H9 (cell line): ENCODE results near the gene IL1R2. TPM values are rescaled to one million over a fixed set of nuclear protein-coding genes. Genes with fewer than 3 reads are reported as not detected.

Experiments used
- DNase-seq: peaks from one replicate; pipeline ENCODE4 v3.0.0-alpha.2; 2017
- H2AFZ ChIP-seq: one replicate; pipeline ENCODE4 v1.6.1; 2013; ENCODE audit warnings: mild to moderate bottlenecking, low read length, control low read depth, moderate library complexity
- H2AK5ac ChIP-seq: 2 replicates; pipeline ENCODE4 v1.6.1; 2013; ENCODE audit warnings: low read length, control low read depth, mixed read lengths; ENCODE audit not compliant: insufficient read length
- H2BK120ac ChIP-seq: one replicate; pipeline ENCODE4 v1.6.1; 2013; ENCODE audit warnings: low read depth, mild to moderate bottlenecking, low read length, control low read depth, inconsistent platforms; ENCODE audit not compliant: poor library complexity, severe bottlenecking
- H2BK12ac ChIP-seq: 2 replicates; pipeline ENCODE4 v1.6.1; 2013; ENCODE audit warnings: low read length, control low read depth, mixed read lengths, low read depth; ENCODE audit not compliant: insufficient read length
- H2BK15ac ChIP-seq: 2 replicates; pipeline ENCODE4 v1.6.1; 2013; ENCODE audit warnings: low read depth, low read length, control low read depth
- H2BK20ac ChIP-seq: one replicate; pipeline ENCODE4 v1.6.1; 2013; ENCODE audit warnings: low read depth, mild to moderate bottlenecking, low read length, control low read depth, inconsistent platforms; ENCODE audit not compliant: poor library complexity, severe bottlenecking
- H2BK5ac ChIP-seq: 2 replicates; pipeline ENCODE4 v1.6.1; 2013; ENCODE audit warnings: low read length, control low read depth, mixed read lengths; ENCODE audit not compliant: insufficient read length
- H3K14ac ChIP-seq: 2 replicates; pipeline ENCODE4 v1.6.1; 2013; ENCODE audit warnings: low read length, control low read depth; ENCODE audit not compliant: insufficient read depth
- H3K18ac ChIP-seq: 2 replicates; pipeline ENCODE4 v1.6.1; 2013; ENCODE audit warnings: low read depth, mild to moderate bottlenecking, mixed read lengths, low read length, control low read depth; ENCODE audit not compliant: insufficient read length
- H3K23ac ChIP-seq: 2 replicates; pipeline ENCODE4 v1.6.1; 2013; ENCODE audit warnings: low read length, control low read depth, mixed read lengths, low read depth; ENCODE audit not compliant: insufficient read length
- H3K23me2 ChIP-seq: 2 replicates; pipeline ENCODE4 v1.6.1; 2013; ENCODE audit warnings: low read depth, mild to moderate bottlenecking, mixed read lengths, low read length, control low read depth; ENCODE audit not compliant: insufficient read length, poor library complexity, severe bottlenecking
- H3K27ac ChIP-seq: 2 replicates; pipeline ENCODE4 v1.5.1; 2013; ENCODE audit warnings: low read length, control low read depth, mixed read lengths, low read depth; ENCODE audit not compliant: insufficient read length
- H3K27me3 ChIP-seq: 2 replicates; pipeline ENCODE4 v1.6.1; 2013; ENCODE audit warnings: low read length, control low read depth, inconsistent platforms; ENCODE audit not compliant: insufficient read depth
- H3K4ac ChIP-seq: 2 replicates; pipeline ENCODE4 v1.6.1; 2013; ENCODE audit warnings: low read depth, mild to moderate bottlenecking, control low read depth, inconsistent platforms, low read length, moderate library complexity
- H3K4me1 ChIP-seq: 2 replicates; pipeline ENCODE4 v1.6.1; 2013; ENCODE audit warnings: low read length, control low read depth, inconsistent platforms; ENCODE audit not compliant: insufficient read depth
- H3K4me2 ChIP-seq: 2 replicates; pipeline ENCODE4 v1.6.1; 2013; ENCODE audit warnings: low read length, control low read depth, mixed read lengths; ENCODE audit not compliant: insufficient read length, insufficient read depth
- H3K56ac ChIP-seq: 2 replicates; pipeline ENCODE4 v1.6.1; 2013; ENCODE audit warnings: low read depth, mild to moderate bottlenecking, mixed read lengths, low read length, control low read depth; ENCODE audit not compliant: insufficient read length
- H3K79me1 ChIP-seq: 2 replicates; pipeline ENCODE4 v1.6.1; 2013; ENCODE audit warnings: low read depth, mild to moderate bottlenecking, moderate library complexity, low read length, control low read depth, inconsistent platforms; ENCODE audit not compliant: insufficient read depth, poor library complexity, severe bottlenecking
- H3K79me2 ChIP-seq: 2 replicates; pipeline ENCODE4 v1.6.1; 2013; ENCODE audit warnings: low read length, control low read depth, inconsistent platforms; ENCODE audit not compliant: insufficient read depth
- H3K9ac ChIP-seq: 2 replicates; pipeline ENCODE4 v1.6.1; 2013; ENCODE audit warnings: low read length, control low read depth, mixed read lengths; ENCODE audit not compliant: insufficient read length; ENCODE audit errors: extremely low read depth
- H3K9me3 ChIP-seq: one replicate; pipeline ENCODE4 v1.6.1; 2013; ENCODE audit warnings: low read depth, low read length, inconsistent platforms; ENCODE audit not compliant: control insufficient read depth
- H3T11ph ChIP-seq: one replicate; pipeline ENCODE4 v1.6.1; 2013; ENCODE audit warnings: mild to moderate bottlenecking, low read length, control low read depth, inconsistent platforms
- H4K20me1 ChIP-seq: one replicate; pipeline ENCODE4 v1.6.1; 2013; ENCODE audit not compliant: control insufficient read depth, insufficient read length, insufficient read depth
- H4K5ac ChIP-seq: 2 replicates; pipeline ENCODE4 v1.6.1; 2013; ENCODE audit warnings: low read depth, mild to moderate bottlenecking, mixed read lengths, low read length, control low read depth; ENCODE audit not compliant: insufficient read length
- H4K8ac ChIP-seq: replicated peaks from 2 replicates; pipeline ENCODE4 v1.6.1; 2013; ENCODE audit warnings: low read length, control low read depth, mixed read lengths, low read depth; ENCODE audit not compliant: insufficient read length
- H4K91ac ChIP-seq: 2 replicates; pipeline ENCODE4 v1.6.1; 2013; ENCODE audit warnings: low read depth, mild to moderate bottlenecking, moderate library complexity, mixed read lengths, low read length, control low read depth; ENCODE audit not compliant: insufficient read length
- H3K27ac Mint-ChIP-seq, 3 experiments: 2 replicates in 2 of 3; 3 replicates in 1 of 3; pipeline ENCODE4 v1.8.0; 2020 to 2021; ENCODE audit warnings: mixed read lengths in 3 of 3, mild to moderate bottlenecking in 1 of 3, moderate library complexity in 1 of 3
- H3K27me3 Mint-ChIP-seq: 2 replicates; pipeline ENCODE4 v1.8.0; 2021; ENCODE audit warnings: low read depth, mild to moderate bottlenecking, moderate library complexity, mixed read lengths
- H3K36me3 Mint-ChIP-seq, 3 experiments: 2 replicates in 2 of 3; 3 replicates in 1 of 3; pipeline ENCODE4 v1.8.0; 2020 to 2021; ENCODE audit warnings: low read depth in 3 of 3, mixed read lengths in 3 of 3; ENCODE audit not compliant: insufficient read depth in 1 of 3
- H3K4me1 Mint-ChIP-seq, 2 experiments: 2 replicates each; pipeline ENCODE4 v1.8.0; 2020; ENCODE audit warnings: mixed read lengths in 2 of 2
- H3K4me3 Mint-ChIP-seq, 2 experiments: 2 replicates in 1 of 2; 3 replicates in 1 of 2; pipeline ENCODE4 v1.8.0; 2020 to 2021; ENCODE audit warnings: mild to moderate bottlenecking in 2 of 2, mixed read lengths in 2 of 2, moderate library complexity in 1 of 2
- H3K9me3 Mint-ChIP-seq, 2 experiments: 2 replicates in 1 of 2; 3 replicates in 1 of 2; pipeline ENCODE4 v1.8.0; 2020; ENCODE audit warnings: mild to moderate bottlenecking in 2 of 2, mixed read lengths in 2 of 2, moderate library complexity in 1 of 2
- CTCF ChIP-seq: fragments of 200-600 bp; sonication (generic); conservative IDR thresholded peaks from 3 replicates; pipeline ENCODE4 v1.8.0; 2021; ENCODE audit warnings: antibody characterized with exemption, mild to moderate bottlenecking
- WGBS: extraction: QIAGEN DNeasy Blood & Tissue Kit; methylation state at CpG from one replicate; pipeline ENCODE4 v1.1.7; 2013; ENCODE audit warnings: missing lambda C conversion rate, low lambda C conversion rate, mixed read lengths; ENCODE audit not compliant: insufficient read length; ENCODE audit errors: extremely low coverage; 5-methylcytosine and 5-hydroxymethylcytosine counted together
- total RNA-seq: library from RNA; stranded (reverse); gene quantifications from 2 replicates; pipeline ENCODE4 v1.2.1, GENCODE V29; 2021

The IL1R2 gene
- total RNA-seq, 1 experiment from 2014 or later: not detected

- Histone ChIP-seq H3K4me2 (no peak overlapping the region), H3K4me1 (no peaks in the 10 kb centered on the region; the same call in 1 of the 2 replicates), H4K91ac (no peak overlapping the region), H2BK12ac (no peak overlapping the region), H2AFZ (no peak overlapping the region), H4K5ac (no peak overlapping the region), H3K56ac (no peak overlapping the region), H3K23me2 (no peaks in the 10 kb centered on the region), H4K20me1 (no peaks in the 10 kb centered on the region), H3K79me1 (no peaks in the 10 kb centered on the region), H2AK5ac (no peak overlapping the region), H3K23ac (no peak overlapping the region), H2BK20ac (no peak overlapping the region), H3K9ac (no peak overlapping the region), H2BK120ac (no peak overlapping the region), H3K9me3 (no peaks in the 10 kb centered on the region), H3K4ac (no peak overlapping the region), H3K18ac (no peak overlapping the region), H3K27me3 (no peaks in the 10 kb centered on the region; the same call in 1 of the 2 replicates), H2BK15ac (no peak overlapping the region), H3K27ac (no peak overlapping the region), H2BK5ac (no peak overlapping the region), H3K14ac (no peak overlapping the region; the same call in 1 of the 2 replicates), H4K8ac (no peak overlapping the region), H3K79me2 (no peaks in the 10 kb centered on the region), H3T11ph (no peak overlapping the region)
- Mint-ChIP-seq H3K4me1 (peaks cover 0 to 11% of the 10 kb centered on the region in 2 experiments; a peak in 3 of 4 replicates), H3K4me3 (no peak overlapping the region), H3K9me3 (peaks cover 2 to 4% of the 10 kb centered on the region in 2 experiments; a peak in 2 of 5 replicates), H3K27ac (no peak overlapping the region), H3K27me3 (no peaks in the 10 kb centered on the region; the same call in 1 of the 2 replicates), H3K36me3 (no peaks in the 10 kb centered on the region; a peak in 1 of 7 replicates)
- TF ChIP-seq CTCF: no peak
- WGBS: no CpG with 5 or more reads among the region's 7 CpGs
- DNase-seq: no peak
These were observed 60.0 kb downstream of the IL1R2 start for GRCh38 chr2:102051692-102052277.
